ENCODE data around the gene ARHGAP18. TPM values are rescaled to one million over a fixed set of nuclear protein-coding genes. Genes with fewer than 3 reads are reported as not detected.

The ARHGAP18 gene
- total RNA-seq, 1 donor from 2014 or later: 7.9 TPM

DNA sequence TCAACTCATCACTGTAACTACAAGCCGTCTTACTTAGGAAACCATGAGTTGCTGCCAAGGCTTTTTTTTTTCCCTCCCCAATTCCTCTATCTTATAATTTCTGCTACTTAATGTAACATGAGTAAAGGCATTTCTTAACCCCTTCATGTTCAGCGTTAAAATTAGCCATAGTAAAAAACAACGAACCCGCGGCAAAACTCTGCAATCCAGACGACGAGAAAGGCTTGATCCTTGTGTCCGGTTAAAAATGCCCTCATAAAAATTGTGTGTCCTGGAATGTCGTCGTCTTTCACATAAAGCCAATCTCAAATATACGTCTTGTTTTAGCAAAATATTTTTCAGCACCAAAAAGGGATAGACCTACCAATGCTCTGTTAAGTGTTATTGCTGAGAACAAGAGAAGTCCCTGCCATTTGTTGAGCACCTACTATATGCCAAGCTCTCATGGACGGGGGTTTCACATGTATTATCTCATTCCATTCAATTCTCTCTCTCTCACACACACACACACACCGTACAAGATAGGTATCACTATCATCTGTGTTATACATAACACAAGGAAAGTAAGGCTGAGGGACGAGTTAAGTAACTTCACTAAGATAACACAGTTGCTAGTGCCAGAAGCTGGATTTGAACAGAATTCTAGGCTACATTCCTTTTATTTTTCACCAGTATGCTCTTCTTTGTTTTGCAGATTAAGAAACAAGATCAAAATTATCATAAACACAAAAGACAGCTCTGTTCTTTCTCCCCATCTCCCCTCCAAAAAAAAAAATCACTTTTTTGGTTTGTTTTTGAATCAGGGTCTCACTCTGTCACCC, 683 bp upstream of the ARHGAP18 start:
- H3K27ac Mint-ChIP-seq (ENCODE audit: unreplicated experiment): no peak overlapping the region

DNA sequence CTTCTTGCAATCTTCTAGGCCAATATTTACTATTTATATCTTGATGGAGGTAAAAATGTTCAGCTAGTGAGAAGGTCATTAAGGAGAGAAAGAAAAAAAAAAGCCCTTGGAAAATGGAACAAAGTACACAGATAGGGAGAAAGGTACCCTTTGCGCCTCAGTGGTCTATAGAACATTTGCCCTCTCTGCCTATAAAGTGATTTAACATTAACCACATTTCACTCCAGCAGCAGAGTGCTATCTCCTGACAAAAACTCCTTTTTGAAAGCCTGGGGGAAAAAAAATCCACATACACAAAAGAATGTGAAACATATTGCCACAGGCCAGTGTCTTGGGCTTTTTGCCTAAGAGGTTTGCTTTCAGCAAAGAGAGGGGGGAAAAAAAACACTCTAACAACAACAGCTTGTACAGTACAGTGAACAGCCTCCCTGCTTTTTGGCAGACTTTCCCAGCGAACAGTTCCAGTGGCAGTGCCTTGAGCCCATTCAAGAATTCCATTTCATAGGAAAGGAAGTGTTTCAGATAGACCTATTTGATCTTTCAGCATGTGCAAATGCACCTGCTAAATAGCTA, 695 bp downstream of the ARHGAP18 start:
- DNase-seq: no peak
- no peak for TF ChIP-seq CTCF (IDR thresholded peaks at IDR 0.05; ENCODE audit: partially characterized antibody, unreplicated experiment)
- no peak overlapping the region for H3K27ac Mint-ChIP-seq (ENCODE audit: unreplicated experiment)
- peaks cover 2% of the 10 kb centered on the region for H3K27me3 Mint-ChIP-seq (ENCODE audit: unreplicated experiment)
- H3K4me1 Mint-ChIP-seq (ENCODE audit: low read depth, unreplicated experiment): peaks cover 9% of the 10 kb centered on the region
- peak overlapping the region; percentile 97 for H3K4me3 Mint-ChIP-seq (ENCODE audit: unreplicated experiment)
- no peaks in the 10 kb centered on the region for H3K36me3 Mint-ChIP-seq (ENCODE audit: unreplicated experiment)
- H3K9me3 Mint-ChIP-seq (ENCODE audit: unreplicated experiment): peaks cover 2% of the 10 kb centered on the region

More for the DNA sequence above, 683 bp upstream of the ARHGAP18 start:
- TF ChIP-seq CTCF (IDR thresholded peaks at IDR 0.05; ENCODE audit: partially characterized antibody, unreplicated experiment): no peak
- Mint-ChIP-seq H3K36me3 (ENCODE audit: unreplicated experiment) (no peaks in the 10 kb centered on the region), H3K9me3 (ENCODE audit: unreplicated experiment) (peaks cover 2% of the 10 kb centered on the region), H3K4me1 (ENCODE audit: low read depth, unreplicated experiment) (peaks cover 7% of the 10 kb centered on the region), H3K4me3 (ENCODE audit: unreplicated experiment) (peak overlapping the region; percentile 97), H3K27me3 (ENCODE audit: unreplicated experiment) (no peaks in the 10 kb centered on the region)
- no peak for DNase-seq

DNA sequence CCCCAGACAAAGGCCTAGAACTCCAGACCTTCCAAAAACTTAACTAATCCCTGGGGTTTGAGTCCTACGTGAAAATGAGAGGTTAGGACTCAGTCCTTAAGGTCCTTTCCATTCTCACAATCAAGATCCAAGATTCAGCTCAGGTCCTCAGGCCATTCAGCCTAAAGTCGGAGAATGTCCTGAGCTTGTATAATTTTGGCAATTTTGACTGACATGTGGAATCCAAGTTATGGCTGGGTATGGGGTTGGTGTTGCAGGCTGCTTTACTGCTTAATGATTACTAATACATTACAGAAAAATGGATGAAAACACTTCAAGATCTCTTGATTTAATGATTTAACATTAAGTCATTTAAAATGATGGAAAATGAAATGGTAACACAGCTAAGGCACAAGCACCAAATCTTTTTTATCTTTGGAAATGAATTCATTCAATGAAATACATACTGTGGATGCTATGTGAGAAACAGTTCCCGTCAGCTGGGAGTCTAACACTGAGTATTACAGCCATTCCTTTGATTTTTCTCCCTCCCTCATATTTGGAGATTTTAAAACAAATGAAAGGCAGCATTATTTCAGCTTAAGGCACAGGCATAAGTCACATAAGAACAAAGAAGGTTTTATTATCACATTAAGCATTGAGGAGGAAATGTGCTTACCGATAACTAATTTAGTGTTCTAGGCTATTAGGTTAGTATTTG, 1.3 kb downstream of the ARHGAP18 start:
- Mint-ChIP-seq H3K9me3 (ENCODE audit: unreplicated experiment) (peaks cover 2% of the 10 kb centered on the region), H3K4me1 (ENCODE audit: low read depth, unreplicated experiment) (peaks cover 9% of the 10 kb centered on the region), H3K27ac (ENCODE audit: unreplicated experiment) (no peak overlapping the region), H3K27me3 (ENCODE audit: unreplicated experiment) (peaks cover 2% of the 10 kb centered on the region), H3K36me3 (ENCODE audit: unreplicated experiment) (no peaks in the 10 kb centered on the region), H3K4me3 (ENCODE audit: unreplicated experiment) (peak overlapping the region; percentile 97)
- no peak for TF ChIP-seq CTCF (IDR thresholded peaks at IDR 0.05; ENCODE audit: partially characterized antibody, unreplicated experiment)
- no peak for DNase-seq

- Mint-ChIP-seq H3K4me3 (ENCODE audit: unreplicated experiment) (no peak overlapping the region), H3K36me3 (ENCODE audit: unreplicated experiment) (no peaks in the 10 kb centered on the region), H3K4me1 (ENCODE audit: low read depth, unreplicated experiment) (peaks cover 9% of the 10 kb centered on the region), H3K27ac (ENCODE audit: unreplicated experiment) (no peak overlapping the region), H3K9me3 (ENCODE audit: unreplicated experiment) (peaks cover 2% of the 10 kb centered on the region), H3K27me3 (ENCODE audit: unreplicated experiment) (peaks cover 2% of the 10 kb centered on the region)
- no peak for DNase-seq
- TF ChIP-seq CTCF (IDR thresholded peaks at IDR 0.05; ENCODE audit: partially characterized antibody, unreplicated experiment): no peak
Measured at GRCh38 chr6:129707882-129708495, 2.0 kb downstream of the ARHGAP18 start.
